Measurements from ENCODE around the gene MRPS27. TPM values are rescaled to one million over a fixed set of nuclear protein-coding genes. Genes with fewer than 3 reads are reported as not detected.

Gene MRPS27
- total RNA-seq, 6 experiments from 2014 or later: 28.6 to 40.3 (median 36.0) TPM

GRCh38 chr5:72225741-72226140 lies 94.3 kb downstream of the MRPS27 start:
- H3K9me3 ChIP-seq: no peaks in the 10 kb centered on the region
- 98% methylated on average over 3 of the region's 3 CpGs for WGBS (ENCODE audit: insufficient coverage, low coverage, low lambda C conversion rate, missing lambda C conversion rate)
- DNase-seq: no peak
- no peaks in the 10 kb centered on the region for H3K4me1 ChIP-seq
- TF ChIP-seq CTCF (IDR thresholded peaks at IDR 0.05) (no peak), POLR2A (IDR thresholded peaks at IDR 0.05) (no peak)
- no peak for ATAC-seq
- H3K27ac ChIP-seq: no peak overlapping the region
- H3K4me3 ChIP-seq: no peak overlapping the region
- intact Hi-C loops (cut with DNase I): no loop called here
- H3K27me3 ChIP-seq: no peaks in the 10 kb centered on the region
- H3K36me3 ChIP-seq: peaks cover 0 to 39% (median 19%) of the 10 kb centered on the region in 4 donors

- H3K36me3 ChIP-seq: peaks cover 0 to 46% (median 20%) of the 10 kb centered on the region in 4 donors
- DNase-seq (no peak), ATAC-seq (no peak)
- H3K27me3 ChIP-seq: no peaks in the 10 kb centered on the region
- H3K4me1 ChIP-seq: no peaks in the 10 kb centered on the region
- 73% methylated on average over 1 of the region's 3 CpGs for WGBS (ENCODE audit: insufficient coverage, low coverage, low lambda C conversion rate, missing lambda C conversion rate)
- H3K27ac ChIP-seq: no peak overlapping the region
- no peak for TF ChIP-seq CTCF (IDR thresholded peaks at IDR 0.05)
- TF ChIP-seq POLR2A (IDR thresholded peaks at IDR 0.05): no peak
- H3K9me3 ChIP-seq: no peaks in the 10 kb centered on the region
- intact Hi-C loops (cut with DNase I): no loop called here
- no peak overlapping the region for H3K4me3 ChIP-seq
Measured at GRCh38 chr5:72224946-72225463, 95.0 kb downstream of the MRPS27 start.

- Histone ChIP-seq H3K27ac (no peak overlapping the region), H3K27me3 (no peaks in the 10 kb centered on the region), H3K36me3 (peaks cover 0 to 59% (median 26%) of the 10 kb centered on the region in 4 donors), H3K4me1 (no peaks in the 10 kb centered on the region), H3K4me3 (no peak overlapping the region), H3K9me3 (no peaks in the 10 kb centered on the region)
- DNase-seq (no peak), ATAC-seq (no peak)
- WGBS (ENCODE audit: insufficient coverage, low coverage, low lambda C conversion rate, missing lambda C conversion rate): 98% methylated on average over 4 of the region's 4 CpGs
- intact Hi-C loops (cut with DNase I): no loop called here
- TF ChIP-seq POLR2A (IDR thresholded peaks at IDR 0.05) (no peak), CTCF (IDR thresholded peaks at IDR 0.05) (no peak)
Measured at GRCh38 chr5:72223371-72223770, 96.7 kb downstream of the MRPS27 start.

- peaks cover 0 to 58% (median 26%) of the 10 kb centered on the region in 4 donors for H3K36me3 ChIP-seq
- no peaks in the 10 kb centered on the region for H3K9me3 ChIP-seq
- DNase-seq (no peak), ATAC-seq (no peak)
- WGBS (ENCODE audit: insufficient coverage, low coverage, low lambda C conversion rate, missing lambda C conversion rate): 94% methylated on average over 1 of the region's 1 CpG
- TF ChIP-seq CTCF (IDR thresholded peaks at IDR 0.05) (no peak), POLR2A (IDR thresholded peaks at IDR 0.05) (no peak)
- no peak overlapping the region for H3K4me3 ChIP-seq
- no peaks in the 10 kb centered on the region for H3K4me1 ChIP-seq
- no peaks in the 10 kb centered on the region for H3K27me3 ChIP-seq
- intact Hi-C loops (cut with DNase I): no loop called here
- H3K27ac ChIP-seq: no peak overlapping the region
Measured at GRCh38 chr5:72222521-72222920, 97.5 kb downstream of the MRPS27 start.

- H3K4me3 ChIP-seq: no peak overlapping the region
- peaks cover 0 to 58% (median 24%) of the 10 kb centered on the region in 4 donors for H3K36me3 ChIP-seq
- ATAC-seq (no peak), DNase-seq (no peak)
- no peak overlapping the region for H3K27ac ChIP-seq
- WGBS (ENCODE audit: insufficient coverage, low coverage, low lambda C conversion rate, missing lambda C conversion rate): 78% methylated on average over 4 of the region's 4 CpGs
- H3K9me3 ChIP-seq: no peaks in the 10 kb centered on the region
- H3K4me1 ChIP-seq: no peaks in the 10 kb centered on the region
- no peak for TF ChIP-seq POLR2A (IDR thresholded peaks at IDR 0.05)
- no peak for TF ChIP-seq CTCF (IDR thresholded peaks at IDR 0.05)
- no peaks in the 10 kb centered on the region for H3K27me3 ChIP-seq
- intact Hi-C loops (cut with DNase I): no loop called here
Measured at GRCh38 chr5:72221541-72221940, 98.5 kb downstream of the MRPS27 start.
